HUDEP-2 (cell line): Measurements from ENCODE around the gene PIGS.
"Not testable (repeated sequence)": the region's sequence is repeated elsewhere in the genome, so short reads cannot be mapped to it uniquely, and the experiment has no call there.

ENCODE experiments used
- DNase-seq, 76 experiments: peaks; one replicate each; lab custom pipeline; 2025; ENCODE audit not compliant: unreplicated experiment in 76 of 76; lab: John Stamatoyannopoulos, UW

PIGS gene

DNA sequence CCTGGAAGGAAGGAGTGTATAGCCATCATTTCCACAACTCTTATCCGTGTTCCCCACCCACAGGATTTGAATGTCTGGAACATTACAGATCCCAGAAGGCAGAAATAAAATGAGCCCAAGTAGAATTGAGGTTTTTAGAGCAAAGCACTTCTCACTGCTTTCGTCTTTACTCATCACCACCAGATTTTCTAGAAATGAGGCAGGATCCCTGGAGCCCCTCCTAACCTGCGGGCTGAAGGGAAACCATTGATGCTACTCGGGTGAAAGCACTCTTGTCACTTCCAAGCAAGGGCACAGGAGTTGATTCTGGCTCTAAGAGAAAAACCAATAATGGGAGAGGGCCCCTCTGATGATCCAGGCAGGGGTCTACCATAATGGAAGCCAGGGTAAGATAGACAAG, 8.2 kb upstream of the PIGS start:
- no peak for DNase-seq

DNA sequence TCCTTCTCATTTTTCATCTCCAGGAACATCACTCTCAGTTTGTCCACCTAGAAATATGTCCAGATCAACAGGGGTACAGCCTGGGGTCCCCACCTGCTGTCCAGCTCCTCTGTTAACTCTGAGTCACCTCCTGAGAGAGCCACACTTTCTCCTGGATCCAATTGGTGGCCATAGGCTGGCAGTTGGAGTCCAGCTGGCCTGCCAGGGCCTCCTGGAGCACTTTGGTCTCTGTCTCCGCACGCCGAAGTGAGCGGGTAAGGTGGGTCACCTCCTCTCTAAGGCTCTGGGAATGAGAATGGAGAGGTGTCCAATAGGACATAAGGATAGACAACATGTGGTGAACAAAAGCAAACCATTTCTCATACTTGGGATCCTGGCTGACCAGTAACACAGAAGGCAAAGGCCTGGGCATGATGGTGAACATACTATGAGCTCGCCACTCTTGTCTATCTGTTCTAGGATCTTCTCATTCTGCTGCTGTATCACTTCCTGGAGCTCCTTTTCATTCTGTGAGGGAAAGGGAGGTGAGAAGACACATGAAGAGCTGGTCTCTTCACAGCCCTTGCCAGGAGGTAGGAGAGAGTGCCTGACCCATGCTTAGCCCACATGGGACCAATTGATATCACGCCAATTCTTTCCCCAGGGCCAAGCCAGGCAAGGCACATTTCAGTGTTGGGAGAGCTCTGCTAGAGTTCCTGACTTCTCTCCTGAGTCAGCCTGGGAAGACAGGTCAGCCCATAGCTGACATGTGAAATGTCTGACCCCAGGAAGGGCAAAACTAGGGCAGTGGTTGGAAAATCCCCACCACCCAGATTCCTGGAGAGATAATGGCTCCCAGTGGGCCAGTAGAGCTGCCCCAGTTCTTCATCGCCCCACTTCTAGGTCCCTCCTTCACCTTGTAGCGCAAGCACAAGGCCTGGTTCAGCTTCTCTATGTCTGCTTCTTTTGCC, 7.2 kb upstream of the PIGS start:
- DNase-seq, result no peak

DNA sequence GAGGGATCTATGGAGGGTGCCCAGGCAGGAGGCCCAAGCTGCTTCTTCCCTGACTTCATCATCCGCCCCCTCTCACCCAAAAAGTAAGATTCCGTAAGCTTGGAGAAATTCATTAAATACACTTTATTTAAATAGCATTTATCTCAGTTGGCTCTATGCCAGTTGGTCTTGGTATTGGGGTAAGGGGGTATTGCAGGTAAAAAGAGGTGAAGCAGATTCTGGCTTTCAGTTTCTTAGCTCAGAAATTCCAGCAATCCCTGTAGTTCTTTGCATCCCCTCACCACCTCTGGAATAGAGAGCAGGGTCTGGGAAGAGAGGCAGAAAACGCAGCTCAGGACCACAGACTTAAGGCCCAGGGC, 6.1 kb upstream of the PIGS start:
- DNase-seq, result no peak

DNA sequence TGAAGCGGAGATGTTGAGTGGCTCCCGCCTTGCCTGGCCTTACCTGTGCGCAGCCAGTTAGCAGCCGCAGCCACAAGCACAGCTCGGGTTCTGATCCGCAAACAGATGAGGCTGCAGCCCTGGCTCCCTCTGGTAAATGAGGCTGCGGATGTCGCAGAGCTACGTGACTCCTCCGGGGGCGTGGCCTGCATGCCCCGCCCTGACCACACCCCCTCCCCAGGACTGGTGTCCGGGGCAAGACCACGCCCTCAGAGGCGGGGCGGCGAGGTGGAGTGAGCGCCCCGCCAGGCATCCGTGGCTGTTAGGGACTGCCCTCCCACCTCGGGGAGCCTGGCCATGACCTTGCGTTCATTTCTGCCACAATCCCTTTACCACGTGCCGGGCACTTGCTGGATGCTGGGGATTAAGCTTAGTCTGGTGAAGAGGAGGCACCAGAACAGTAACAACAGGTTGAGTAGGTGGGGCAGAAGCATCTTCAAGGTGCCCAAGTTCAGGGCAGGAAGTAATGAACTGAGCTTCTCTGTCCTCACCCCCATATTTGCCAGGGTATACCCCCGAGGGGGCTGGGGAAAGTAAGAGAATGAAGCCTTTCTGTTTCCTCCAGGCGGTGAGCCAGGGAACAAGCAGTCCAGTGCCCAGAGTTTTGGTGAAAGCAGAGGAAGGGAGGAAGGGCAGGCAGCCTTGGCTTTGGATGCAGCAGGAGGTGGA, 5.6 kb upstream of the PIGS start, which contains the start of gene ALDOC:
Gene ALDOC, minus strand, starts transcription at position 138 of the 708 bp plus-strand sequence. CDS start 1,363 bp downstream, outside the sequence.
- peak in 75 of 76 experiments; percentile 32 to 98 (median 95) for DNase-seq

DNA sequence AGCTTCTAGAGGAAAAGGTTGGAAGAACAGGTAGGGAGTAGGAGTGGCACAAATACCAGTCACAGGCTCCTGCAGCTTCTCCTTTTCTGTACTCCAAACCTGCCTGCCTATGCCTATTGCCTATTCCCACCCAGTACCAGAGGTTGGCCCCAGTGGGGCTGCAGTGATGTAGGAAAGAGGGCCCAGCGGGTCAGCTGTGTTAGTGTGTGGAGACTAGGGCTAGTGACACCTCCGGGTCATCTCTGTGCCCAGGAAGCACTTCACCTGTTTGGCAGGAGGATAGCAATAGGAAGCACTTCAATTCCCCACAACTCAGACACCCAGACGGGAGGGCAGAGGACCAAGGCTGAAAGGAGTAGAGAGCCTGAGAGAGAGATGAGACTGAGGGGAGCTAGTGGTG, 4.7 kb upstream of the PIGS start:
- DNase-seq, result not testable (repeated sequence)

DNA sequence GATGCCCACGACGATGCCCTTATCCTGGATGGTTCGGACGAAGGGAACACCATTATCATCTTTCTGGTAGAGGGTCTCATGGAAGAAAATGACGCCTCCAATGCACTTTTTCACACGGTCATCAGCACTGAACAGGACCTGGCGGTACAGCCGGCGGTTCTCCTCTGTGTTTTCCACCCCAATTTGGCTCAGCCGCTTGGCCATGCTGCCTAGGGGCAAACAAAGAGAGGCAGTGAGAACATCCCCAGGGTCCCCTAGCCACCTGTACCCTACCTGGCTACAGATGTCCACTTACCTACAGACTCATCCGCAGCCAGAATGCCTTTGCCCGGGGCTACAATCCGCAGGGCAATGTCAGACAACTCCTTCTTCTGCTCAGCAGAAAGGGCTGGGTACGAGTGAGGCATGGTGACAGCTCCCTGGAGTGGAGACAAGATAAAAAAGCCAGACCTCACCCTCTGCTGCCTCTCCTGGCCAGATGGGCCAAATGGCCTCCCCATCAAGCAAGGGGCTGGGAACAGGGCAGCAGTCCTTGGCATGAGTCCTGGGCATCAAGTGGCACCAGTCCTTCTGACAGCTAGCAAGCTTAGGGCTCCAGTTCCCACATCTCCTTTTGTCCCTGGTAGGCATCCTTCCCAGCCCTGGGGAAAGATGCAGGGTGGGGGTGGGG, 3.9 kb upstream of the PIGS start:
- peak in 58 of 76 experiments; percentile 6 to 70 (median 40) for DNase-seq

DNA sequence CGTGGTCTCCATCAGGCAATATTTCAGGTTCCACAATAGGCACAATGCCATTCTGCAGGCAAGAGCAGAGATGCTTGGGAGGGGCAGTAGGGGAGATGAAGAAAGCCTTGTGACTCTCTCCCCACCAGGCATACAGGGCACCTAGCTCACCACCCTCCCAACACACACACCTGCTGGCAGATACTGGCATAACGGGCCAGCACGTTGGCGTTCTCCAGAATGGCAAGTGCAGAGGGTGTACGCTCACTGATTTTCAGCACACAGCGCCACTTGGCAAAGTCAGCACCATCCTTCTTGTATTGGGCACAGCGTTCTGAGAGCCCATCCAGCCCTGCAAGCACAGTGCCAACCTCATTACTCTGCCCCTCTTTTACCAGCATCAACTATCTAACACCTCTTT, 3.2 kb upstream of the PIGS start:
- DNase-seq, result no peak

DNA sequence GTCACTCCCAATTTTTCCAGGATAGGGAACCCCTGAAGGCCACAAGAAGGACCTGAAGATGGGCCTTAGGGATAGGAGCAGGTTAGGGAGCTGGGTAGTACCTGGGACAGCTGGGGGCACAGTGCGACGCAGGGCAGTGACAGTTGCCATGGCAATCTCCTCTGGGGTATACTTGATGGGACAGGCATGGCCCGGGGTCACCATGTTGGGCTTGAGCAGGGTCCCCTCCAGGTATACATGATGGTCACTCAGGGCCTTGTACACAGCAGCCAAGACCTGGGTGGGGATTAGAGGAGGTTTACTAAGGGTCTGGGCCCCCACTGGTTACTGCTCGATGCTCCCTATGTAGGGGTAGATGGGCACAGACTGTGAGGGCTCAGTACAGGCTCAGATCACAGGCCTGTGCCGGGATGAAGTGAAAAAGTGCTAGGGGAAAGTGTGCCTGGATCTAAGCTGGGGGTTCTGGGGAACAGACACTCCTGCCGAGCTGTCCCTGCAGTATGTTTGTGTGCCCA, 2.7 kb upstream of the PIGS start:
- no peak for DNase-seq

DNA sequence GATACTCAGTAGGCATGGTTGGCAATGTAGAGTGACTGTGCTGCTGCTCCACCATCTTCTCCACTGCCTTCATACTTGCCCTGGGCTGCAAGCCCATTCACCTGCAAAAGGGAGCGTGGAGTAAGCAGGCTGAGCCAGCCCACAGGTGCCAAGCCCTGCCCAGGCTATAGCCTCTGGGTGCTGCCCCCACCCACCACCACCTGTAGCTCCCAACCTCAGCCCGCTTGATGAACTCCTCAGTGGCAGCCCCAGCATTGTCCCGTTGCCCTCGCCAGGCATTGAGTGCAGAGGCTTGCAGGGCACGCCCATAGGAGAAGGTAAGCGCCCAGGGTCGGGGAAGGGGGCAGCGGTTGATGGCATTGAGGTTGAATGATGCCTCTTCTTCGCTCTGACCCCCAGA, 2.2 kb upstream of the PIGS start:
- DNase-seq, result no peak

DNA sequence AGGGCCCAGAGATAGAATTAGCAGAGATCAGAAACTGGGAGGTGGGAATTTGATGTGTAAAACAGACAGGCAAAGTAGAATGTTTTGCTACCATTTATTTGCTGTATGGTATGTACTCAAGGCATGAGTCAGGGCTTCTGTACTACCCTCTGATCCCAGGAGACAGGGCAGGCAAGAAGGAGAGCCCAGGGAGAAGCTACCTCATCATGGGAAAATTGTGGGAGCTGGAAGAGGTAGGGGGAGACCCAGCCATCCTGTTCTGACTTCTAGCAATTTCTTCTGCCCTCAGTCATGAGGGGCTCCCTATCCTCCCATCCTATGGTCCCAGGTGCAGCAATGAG, 1.7 kb upstream of the PIGS start:
- no peak for DNase-seq

DNA sequence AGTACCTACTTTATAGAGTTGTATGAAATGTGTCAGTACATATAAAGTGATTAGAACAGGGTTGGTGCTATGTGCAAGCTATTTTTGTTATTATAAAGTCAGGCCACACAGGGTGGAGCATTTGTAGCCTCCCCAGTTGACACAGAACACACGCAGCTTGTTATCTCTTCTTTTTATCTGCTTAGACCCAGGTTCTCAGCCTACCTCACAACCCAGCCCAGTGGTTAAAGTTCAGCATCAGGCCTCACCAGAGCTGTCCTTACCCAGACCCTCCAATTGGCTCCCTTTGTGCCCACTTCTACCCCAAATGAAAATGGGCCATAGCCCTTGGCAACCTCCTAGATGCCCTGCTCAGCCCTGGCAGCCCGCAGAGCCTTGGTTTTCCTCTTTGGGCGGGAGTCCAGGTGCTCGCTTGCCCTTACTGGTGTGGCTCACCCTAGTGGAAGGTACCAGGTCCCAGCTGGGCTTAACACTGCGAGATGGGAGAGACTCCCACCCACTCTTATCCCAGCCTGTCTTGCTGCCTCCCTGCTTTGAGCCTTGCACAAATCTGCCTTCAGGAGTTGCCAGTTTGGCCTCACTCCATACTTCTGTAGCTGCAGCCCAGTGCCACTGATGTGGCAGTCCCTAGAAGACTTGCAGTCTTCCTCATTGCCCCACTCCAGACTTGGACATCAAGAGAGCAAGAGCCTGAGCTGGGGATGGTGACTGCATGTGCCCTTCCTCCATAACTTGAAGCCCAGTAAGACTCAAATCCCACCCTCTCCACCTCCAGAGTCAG, 1.1 kb upstream of the PIGS start:
- peak in 2 of 76 experiments; percentile 4 to 42 for DNase-seq

DNA sequence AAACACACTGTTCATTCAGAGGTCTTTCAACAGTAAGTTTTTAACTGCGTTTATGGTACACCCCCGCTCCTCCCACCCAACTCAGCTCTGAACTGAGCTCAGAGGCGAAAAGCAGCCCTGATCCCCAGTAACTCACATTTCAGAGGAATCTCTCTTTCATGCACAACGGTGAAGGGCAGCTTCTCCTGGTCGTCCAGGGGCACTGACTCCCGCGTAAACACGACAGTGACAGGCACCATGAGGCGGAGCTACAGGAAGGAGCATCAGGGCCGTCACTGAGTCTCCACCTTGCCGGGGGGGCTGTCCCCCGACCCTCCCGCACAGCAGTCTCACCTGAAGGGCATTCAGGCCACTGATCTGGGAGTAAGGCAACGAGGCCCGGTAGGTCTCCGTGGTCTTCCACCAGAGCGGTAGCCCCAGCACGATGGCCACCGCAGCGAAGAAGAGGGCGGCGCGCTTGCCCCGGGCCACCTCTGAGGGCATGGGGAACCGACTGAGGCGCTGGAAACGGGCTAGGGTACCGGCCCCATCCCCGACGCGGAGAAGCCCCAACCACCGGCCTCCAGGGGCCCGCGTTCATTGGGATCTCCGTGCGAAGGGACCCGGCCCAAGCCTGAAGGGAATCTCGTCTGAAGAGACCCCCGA, 486 bp downstream of the PIGS start:
- DNase-seq, result peak in 41 of 76 experiments; percentile 3 to 48 (median 23)

DNA sequence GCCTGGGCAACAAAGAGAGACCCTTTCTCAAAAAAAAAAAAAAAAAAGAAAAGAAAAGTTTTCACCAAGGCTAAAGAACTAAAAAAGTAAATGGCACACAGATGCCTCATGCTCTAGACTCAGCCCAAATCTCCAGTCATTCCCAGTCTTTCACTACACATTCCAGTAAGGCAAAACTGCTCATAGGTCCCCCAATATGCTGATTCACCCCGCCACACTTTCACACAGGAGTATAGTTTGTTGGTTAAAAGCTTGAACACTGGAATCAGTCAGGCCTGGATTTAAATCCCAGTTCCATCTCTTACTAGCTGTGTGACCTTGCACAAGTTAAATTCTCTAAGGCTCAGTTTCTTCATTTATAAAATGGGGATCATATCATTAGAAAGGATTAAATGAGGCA, 1.9 kb downstream of the PIGS start:
- no peak for DNase-seq

DNA sequence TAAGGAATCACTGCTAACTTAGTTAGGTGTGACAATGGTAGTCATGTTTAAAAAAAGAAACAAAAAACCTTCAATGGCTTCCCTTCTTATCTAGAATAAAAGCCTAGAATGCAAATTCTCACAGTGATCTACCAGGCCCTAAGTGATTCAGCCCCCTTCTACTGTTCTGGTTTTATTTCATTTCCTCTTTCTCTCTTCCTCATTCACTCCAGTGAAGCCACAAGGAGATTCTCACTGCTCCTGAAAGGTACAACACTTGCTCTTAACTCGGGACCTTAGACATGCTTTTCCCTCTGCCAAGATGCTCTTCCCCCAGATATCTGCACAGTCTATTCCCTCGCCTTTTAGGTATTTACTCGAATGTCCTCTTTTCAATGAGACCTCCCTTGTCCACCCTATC, 3.7 kb downstream of the PIGS start:
- no peak for DNase-seq

DNA sequence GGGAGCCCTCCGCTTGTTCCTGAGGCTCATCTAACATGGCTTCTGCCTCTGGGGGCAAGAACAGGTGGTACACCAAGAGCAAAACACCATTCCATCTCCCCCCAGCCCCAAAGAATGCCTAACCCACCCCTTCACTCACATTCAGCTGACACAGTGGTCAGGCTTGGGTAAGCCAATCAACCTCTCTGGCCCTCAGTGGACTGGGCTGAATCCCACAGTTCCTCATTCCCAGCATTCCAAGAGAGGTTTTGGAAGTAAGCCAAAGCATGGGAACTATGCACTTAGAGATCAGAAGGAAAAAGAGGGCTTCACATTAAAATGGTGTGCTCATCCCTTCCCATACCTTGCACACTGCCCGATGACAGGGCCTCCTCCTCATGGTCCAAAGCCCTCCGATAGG, 7.8 kb downstream of the PIGS start:
- DNase-seq, result no peak

DNA sequence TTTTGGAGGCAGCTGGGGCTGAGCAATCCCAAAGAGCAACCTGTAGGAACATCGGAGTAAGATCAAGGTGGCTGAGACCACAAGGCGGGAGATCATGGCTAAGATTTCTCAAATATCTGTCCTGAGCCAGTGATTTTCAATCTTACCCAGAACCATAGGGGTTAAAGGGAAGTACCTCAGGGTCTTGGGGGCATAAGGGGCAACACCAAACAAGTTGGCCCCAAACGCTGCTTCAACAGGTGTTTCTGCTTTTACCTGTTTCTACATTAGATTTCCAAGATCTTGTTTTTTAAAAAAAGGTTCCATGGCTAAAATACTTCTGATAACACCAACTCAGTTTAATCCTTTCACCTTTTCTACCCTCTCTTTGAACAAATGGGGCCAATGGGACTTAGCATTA, 16.3 kb downstream of the PIGS start:
- no peak for DNase-seq

DNA sequence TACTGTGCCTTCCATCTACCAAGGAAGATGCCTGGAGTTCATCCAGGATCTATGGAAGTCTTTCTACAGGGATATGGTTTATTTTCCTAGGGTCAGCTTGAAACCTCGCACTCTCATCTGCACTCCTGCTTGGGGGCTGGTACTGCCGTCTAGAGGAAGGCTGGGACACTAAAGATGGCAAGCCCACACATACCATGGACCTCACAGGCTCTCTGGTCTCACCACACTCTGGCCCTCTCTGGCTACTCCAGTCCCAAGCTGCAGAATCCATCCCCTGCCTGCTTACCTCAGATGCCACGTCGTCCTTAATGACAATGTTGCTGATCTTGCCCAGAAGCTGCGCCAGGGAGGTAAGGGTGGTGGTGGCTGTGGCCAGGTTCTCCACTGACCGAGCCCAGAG, 16.8 kb downstream of the PIGS start:
- no peak for DNase-seq

DNA sequence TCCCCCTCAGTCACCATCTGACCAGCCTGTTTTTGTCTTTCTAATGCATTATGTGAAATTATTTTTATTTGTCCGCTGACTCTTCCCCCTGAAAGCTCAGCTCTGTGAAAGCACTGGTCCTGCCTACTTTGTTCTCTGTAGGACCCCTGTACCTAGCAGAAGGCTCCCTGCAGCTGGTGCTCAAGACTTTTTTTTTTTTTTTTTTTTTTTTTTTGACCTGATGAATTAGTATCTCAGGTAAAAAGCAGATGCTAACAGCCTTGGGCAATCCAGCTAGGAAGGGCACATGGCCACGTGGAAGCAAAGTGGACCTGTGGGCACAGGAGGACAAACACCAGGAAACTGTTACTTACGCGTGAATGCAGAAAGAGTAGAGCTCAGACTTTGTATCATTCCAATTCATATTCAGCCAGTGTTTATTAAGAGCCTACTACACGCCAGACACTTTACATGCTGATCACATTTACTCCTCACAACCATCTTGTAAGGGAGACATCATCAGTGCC, 18.3 kb downstream of the PIGS start:
- no peak for DNase-seq

DNA sequence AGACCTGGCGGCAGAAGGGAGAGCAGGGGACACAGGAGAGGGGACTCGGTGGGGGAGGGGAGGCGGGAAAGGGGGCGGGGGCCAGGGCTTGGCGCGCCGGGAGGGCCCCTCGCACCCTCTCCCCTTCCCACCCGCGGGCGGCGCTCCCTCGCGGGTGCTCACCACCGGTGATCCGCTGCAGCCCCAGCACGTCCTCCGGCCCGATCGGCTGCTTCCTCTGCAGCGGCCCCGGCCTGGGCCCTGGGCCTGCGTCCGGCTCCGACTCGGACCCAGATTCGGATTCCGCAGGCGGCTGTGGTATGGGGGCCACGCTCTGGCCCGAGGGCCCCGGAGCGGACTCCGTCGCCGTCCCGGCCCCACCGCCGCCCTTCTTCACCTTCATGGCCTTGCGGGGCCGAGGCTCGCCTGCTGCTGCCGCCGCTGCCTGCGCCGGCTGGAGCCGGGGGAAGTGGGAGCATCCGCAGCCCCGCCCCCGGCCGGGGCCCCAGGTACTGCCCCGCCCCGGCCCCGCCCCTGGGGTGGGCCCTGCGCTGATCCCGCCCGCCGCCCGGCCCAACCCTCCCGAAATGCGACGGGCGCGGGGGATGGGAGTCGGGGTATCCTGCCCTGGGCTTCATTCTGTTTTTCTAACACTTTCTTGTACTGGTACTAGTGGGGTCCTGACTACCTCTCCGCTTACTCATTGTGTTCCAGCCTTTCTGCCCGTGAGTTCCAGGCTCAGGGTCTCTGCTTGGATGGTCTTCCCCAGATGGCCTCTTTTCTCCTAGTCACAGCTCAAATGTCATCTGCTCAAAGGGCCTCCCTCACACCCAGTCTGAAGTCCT, 18.9 kb downstream of the PIGS start, which contains the start of gene UNC119:
Gene UNC119, minus strand, starts transcription at position 449 of the 824 bp plus-strand sequence. Its CDS starts 67 bp downstream, at position 382.
- peak in 50 of 76 experiments; percentile 15 to 73 (median 44) for DNase-seq
